NB4 (cell line): ENCODE results near the gene CEP104.

Source experiments
- POLR2A ChIP-seq: IDR thresholded peaks from 2 replicates; pipeline ENCODE4 v1.6.1; 2011; ENCODE audit warnings: mild to moderate bottlenecking; ENCODE audit not compliant: insufficient read length; ENCODE audit errors: extremely low read depth
- TF ChIP-seq, protein P1 (sequence below): IDR thresholded peaks from one replicate; pipeline ENCODE4 v1.5.1; 2012; ENCODE audit warnings: low read depth, low read length
- TF ChIP-seq, protein P2 (sequence below): IDR thresholded peaks from 2 replicates; pipeline ENCODE4 v1.6.1; 2011; ENCODE audit warnings: low read depth, low read length

DNA sequence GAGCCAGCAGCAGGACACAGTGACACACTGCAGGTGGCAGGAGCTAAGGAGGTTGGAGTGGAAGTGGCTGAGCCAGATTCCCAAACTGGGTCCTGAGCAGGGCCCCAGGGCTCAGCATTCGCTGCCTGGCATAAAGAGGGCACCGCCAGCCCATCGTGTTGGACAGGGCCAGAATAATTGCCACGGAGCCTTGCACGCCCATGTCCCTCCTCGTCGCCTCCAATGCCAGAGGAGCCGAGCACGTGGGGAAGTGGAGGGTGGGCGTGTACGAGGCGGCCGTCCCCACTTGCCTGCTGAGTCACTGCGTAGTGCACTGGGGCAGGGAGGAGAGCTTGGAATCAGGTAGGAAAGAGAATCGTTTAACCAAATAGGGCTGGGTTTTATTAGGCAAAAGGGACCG is 34.6 kb downstream of the CEP104 start:
- TF ChIP-seq, protein P1, sequence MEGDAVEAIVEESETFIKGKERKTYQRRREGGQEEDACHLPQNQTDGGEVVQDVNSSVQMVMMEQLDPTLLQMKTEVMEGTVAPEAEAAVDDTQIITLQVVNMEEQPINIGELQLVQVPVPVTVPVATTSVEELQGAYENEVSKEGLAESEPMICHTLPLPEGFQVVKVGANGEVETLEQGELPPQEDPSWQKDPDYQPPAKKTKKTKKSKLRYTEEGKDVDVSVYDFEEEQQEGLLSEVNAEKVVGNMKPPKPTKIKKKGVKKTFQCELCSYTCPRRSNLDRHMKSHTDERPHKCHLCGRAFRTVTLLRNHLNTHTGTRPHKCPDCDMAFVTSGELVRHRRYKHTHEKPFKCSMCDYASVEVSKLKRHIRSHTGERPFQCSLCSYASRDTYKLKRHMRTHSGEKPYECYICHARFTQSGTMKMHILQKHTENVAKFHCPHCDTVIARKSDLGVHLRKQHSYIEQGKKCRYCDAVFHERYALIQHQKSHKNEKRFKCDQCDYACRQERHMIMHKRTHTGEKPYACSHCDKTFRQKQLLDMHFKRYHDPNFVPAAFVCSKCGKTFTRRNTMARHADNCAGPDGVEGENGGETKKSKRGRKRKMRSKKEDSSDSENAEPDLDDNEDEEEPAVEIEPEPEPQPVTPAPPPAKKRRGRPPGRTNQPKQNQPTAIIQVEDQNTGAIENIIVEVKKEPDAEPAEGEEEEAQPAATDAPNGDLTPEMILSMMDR, result no peak
- TF ChIP-seq, protein P2, sequence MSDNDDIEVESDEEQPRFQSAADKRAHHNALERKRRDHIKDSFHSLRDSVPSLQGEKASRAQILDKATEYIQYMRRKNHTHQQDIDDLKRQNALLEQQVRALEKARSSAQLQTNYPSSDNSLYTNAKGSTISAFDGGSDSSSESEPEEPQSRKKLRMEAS, result no peak
- TF ChIP-seq POLR2A, result no peak
